Mesenteric fat pad (tissue), 1 donor: ENCODE results near the gene FRAS1. TPM values are rescaled to one million over a fixed set of nuclear protein-coding genes. Genes with fewer than 3 reads are reported as not detected.

Experiments used
- DNase-seq: peaks from one replicate; pipeline ENCODE4 v3.0.0-alpha.2; 2020; ENCODE audit warnings: low spot score
- total RNA-seq: library from RNA; stranded (reverse); fragmentation: NEBNext Ultra II Directional; extraction: Animal tissue kit (Norgen Biotek cat#: 25700); gene quantifications from one replicate; pipeline ENCODE4 v1.2.1, GENCODE V29; 2021
- donor health status: DM: yes; HTN: yes; CAD: no.

Gene FRAS1
- total RNA-seq, 1 donor from 2014 or later = 4.3 TPM

- no peak for DNase-seq
Observed at GRCh38 chr4:78568640-78569305, 511.6 kb downstream of the FRAS1 start.

DNA sequence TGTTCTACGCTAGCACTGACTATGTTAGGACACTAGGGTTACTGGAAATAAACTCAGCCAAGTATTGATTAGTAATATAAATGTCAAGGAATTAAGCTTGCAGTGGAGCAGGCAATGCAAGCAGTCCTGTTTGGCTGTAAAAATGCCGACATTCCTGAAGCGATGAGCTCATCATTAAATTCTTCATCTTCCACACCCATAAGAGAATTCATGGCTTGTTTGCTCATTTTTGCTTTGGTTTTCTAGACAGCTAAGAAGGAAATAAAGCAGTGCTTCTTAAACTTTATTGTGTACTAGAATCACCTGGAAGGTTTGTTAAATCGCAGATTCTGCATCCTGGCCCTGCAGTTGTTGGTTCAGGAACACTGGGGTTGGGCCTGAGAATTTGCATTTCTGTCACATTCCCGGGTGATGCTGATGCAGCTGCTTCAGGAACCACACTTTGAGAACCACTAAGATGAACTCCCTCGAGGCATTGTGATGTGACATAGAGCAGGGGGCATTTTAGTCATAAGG lies 512.2 kb downstream of the FRAS1 start:
- DNase-seq = no peak

GRCh38 chr4:78570117-78570516 lies 513.0 kb downstream of the FRAS1 start:
- no peak for DNase-seq

DNA sequence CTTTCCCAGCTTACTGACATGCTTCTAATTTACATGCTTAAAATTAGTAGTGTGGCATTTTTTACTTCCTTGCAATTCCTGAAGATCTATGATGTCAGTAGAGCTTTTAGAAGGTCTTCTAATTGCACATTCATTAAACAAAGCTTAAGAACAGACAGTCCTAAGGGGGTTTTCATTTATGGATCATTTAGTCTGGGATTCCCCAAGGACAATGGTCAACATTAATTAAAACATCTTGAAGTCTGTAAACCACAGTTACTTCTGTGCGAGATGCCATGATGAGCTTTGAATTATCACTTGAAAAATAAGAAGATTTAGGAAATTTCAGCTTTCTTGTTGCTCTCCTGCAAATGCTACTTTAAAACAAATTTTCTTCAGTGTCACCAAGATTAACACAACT lies 514.7 kb downstream of the FRAS1 start:
- no peak for DNase-seq

DNA sequence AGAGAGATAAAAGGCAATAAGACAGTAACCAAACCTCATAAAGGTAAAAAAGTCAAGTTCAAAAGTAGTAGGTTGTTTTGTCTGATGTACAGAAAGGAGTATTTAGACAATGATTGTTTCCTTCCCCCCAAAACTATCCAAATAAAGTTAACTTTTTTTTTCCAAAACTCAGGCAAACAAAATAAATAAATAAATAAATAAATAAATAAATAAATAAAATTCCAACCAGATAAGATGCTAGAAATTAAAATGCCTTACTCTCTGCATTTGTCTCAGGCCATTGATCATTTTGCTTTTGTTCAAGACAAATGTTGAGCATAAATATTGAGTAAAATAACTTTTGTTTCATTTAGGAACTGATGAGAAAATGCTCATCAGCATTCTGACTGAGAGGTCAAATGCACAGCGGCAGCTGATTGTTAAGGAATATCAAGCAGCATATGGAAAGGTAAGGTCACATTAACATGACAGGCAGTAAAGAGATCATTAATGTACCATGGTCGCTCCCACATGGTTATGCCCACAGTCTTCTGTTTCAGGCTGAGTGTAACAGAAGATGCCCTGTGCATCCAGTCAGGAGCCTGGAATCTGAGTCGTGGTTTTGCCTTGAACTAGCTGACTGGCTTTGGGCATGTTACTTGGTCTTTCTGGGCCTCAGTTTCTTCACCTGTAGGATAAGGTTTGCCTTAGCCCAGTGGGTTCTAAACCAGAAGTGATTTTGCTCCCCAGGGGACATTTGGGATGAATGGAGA lies 521.7 kb downstream of the FRAS1 start:
- no peak for DNase-seq

- no peak for DNase-seq
Observed at GRCh38 chr4:78581618-78582017, 524.5 kb downstream of the FRAS1 start.

GRCh38 chr4:78584863-78585547 lies 527.9 kb downstream of the FRAS1 start:
- no peak for DNase-seq

- no peak for DNase-seq
Observed at GRCh38 chr4:78585633-78586032, 528.5 kb downstream of the FRAS1 start.

DNA sequence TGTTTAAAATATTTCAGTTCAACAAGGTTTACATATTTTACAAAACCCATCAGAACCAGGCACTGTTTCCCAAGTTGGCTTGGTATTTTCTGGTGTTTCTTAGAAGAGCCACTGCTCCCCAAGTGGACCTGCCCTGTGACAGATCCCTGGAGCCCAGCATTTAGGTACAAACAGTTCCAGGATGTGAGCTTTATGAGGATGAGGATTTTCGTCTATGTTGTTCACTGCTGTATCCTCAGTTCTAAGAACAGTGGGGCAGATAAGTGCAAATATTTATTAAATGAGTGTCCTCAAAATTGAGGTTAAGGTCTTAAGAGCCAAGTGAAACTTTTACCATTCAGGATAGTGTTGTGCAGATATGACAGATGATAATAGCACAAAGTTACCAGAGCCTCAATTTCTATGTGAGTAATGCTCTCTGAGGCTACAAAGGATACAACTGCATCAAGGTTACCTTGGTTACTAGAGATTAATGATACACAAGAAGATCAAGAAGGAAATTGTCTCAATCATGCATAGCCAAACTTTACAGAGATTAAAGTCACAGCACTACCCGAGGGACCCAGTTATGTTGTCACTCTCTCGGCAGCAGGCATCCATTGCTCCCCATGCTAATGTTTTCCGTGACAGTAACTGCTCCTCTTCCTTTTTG lies 531.9 kb downstream of the FRAS1 start:
- DNase-seq = no peak

- DNase-seq = no peak
Observed at GRCh38 chr4:78591404-78591803, 534.3 kb downstream of the FRAS1 start.

DNA sequence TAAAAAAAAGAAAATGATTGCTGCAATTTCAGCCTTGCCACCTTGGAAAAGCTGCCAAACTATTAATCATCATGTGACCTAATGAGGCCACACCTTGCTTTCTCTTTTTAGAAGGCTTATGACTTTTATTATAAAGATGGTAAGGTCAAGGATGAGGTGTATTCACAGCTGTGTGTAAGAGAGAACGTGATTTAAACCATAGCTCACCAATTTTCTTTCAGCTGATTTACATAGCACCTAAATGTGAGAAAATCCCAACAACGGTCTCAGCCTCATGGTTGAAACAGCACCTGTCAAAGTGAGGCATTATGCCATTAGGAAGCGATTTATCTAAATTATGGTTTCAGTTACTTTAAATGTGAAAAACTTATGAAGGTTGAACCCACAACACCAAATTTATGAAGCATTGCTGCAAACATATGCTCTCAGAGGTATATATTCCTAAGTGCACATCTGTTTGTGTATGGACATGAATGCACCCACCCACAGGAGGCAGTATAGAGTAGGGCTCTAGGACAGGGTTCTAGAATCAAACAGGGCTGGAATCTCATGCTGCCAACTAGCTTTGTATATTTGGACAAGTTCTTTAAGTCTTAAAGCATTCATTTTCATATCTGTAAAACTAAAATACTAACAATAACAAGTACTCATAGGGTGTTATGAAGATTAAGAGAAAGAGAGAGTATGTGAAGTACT lies 535.1 kb downstream of the FRAS1 start:
- no peak for DNase-seq

Other genes starting within 250 kb of the FRAS1 start
- gene CNOT6L, start 238.0 kb upstream of the FRAS1 start, total RNA-seq = 39.9 TPM
- 23.3 TPM for gene MRPL1, start 194.5 kb upstream of the FRAS1 start, total RNA-seq